ENCODE measurements around the gene CDH22.

Gene CDH22

GRCh38 chr20:46217583-46217982 lies 90.7 kb downstream of the CDH22 start:
- no peak for DNase-seq (ENCODE audit: low read depth in 2 of 2, low spot score in 1 of 2)

- DNase-seq (ENCODE audit: low read depth in 2 of 2, low spot score in 1 of 2) = no peak
Measured at GRCh38 chr20:46216770-46217464, 91.4 kb downstream of the CDH22 start.

GRCh38 chr20:46215913-46216707 lies 92.2 kb downstream of the CDH22 start:
- no peak for DNase-seq (ENCODE audit: low read depth in 2 of 2, low spot score in 1 of 2)

- DNase-seq (ENCODE audit: low read depth in 2 of 2, low spot score in 1 of 2) = no peak
Measured at GRCh38 chr20:46214824-46215488, 93.3 kb downstream of the CDH22 start.

GRCh38 chr20:46213946-46214823 lies 94.1 kb downstream of the CDH22 start:
- DNase-seq (ENCODE audit: low read depth in 2 of 2, low spot score in 1 of 2) = no peak

- no peak for DNase-seq (ENCODE audit: low read depth in 2 of 2, low spot score in 1 of 2)
Measured at GRCh38 chr20:46212876-46213275, 95.4 kb downstream of the CDH22 start.

GRCh38 chr20:46212252-46212651 lies 96.0 kb downstream of the CDH22 start:
- DNase-seq (ENCODE audit: low read depth in 2 of 2, low spot score in 1 of 2) = no peak

GRCh38 chr20:46211331-46211722 lies 97.0 kb downstream of the CDH22 start:
- DNase-seq (ENCODE audit: low read depth in 2 of 2, low spot score in 1 of 2) = no peak

GRCh38 chr20:46210672-46211330 lies 97.5 kb downstream of the CDH22 start:
- no peak for DNase-seq (ENCODE audit: low read depth in 2 of 2, low spot score in 1 of 2)

- DNase-seq (ENCODE audit: low read depth in 2 of 2, low spot score in 1 of 2) = no peak
Measured at GRCh38 chr20:46209930-46210671, 98.2 kb downstream of the CDH22 start.

GRCh38 chr20:46207793-46208192 lies 100.5 kb downstream of the CDH22 start:
- no peak for DNase-seq (ENCODE audit: low read depth in 2 of 2, low spot score in 1 of 2)

- DNase-seq (ENCODE audit: low read depth in 2 of 2, low spot score in 1 of 2) = no peak
Measured at GRCh38 chr20:46206992-46207549, 101.2 kb downstream of the CDH22 start.

GRCh38 chr20:46206025-46206424 lies 102.3 kb downstream of the CDH22 start:
- DNase-seq (ENCODE audit: low read depth in 2 of 2, low spot score in 1 of 2) = no peak

GRCh38 chr20:46205349-46205748 lies 102.9 kb downstream of the CDH22 start:
- DNase-seq (ENCODE audit: low read depth in 2 of 2, low spot score in 1 of 2) = no peak

GRCh38 chr20:46204594-46205186 lies 103.6 kb downstream of the CDH22 start:
- no peak for DNase-seq (ENCODE audit: low read depth in 2 of 2, low spot score in 1 of 2)

GRCh38 chr20:46203510-46203837 lies 104.8 kb downstream of the CDH22 start:
- no peak for DNase-seq (ENCODE audit: low read depth in 2 of 2, low spot score in 1 of 2)

- DNase-seq (ENCODE audit: low read depth in 2 of 2, low spot score in 1 of 2) = no peak
Measured at GRCh38 chr20:46202766-46203509, 105.4 kb downstream of the CDH22 start.

All from stimulated activated CD8-positive, alpha-beta memory T cell treated with anti-CD3 and anti-CD28 coated beads, Interleukin-4, amount 100 ng/mL, for 4 hours (primary cell).